NCI-H1436 (cell line): ENCODE measurements around the gene TCF12.

ENCODE experiments used
- DNase-seq: peaks from one replicate; lab custom pipeline; 2025; lab: John Stamatoyannopoulos, UW

Gene TCF12

GRCh38 chr15:57169643-57170042, 251.2 kb downstream of the TCF12 start:
- DNase-seq: no peak

GRCh38 chr15:57171426-57171825, 253.0 kb downstream of the TCF12 start:
- no peak for DNase-seq

GRCh38 chr15:57172925-57173324, 254.5 kb downstream of the TCF12 start:
- no peak for DNase-seq

GRCh38 chr15:57183041-57183440, 264.6 kb downstream of the TCF12 start:
- DNase-seq: no peak

- no peak for DNase-seq
Observed at GRCh38 chr15:57183614-57184344, 265.3 kb downstream of the TCF12 start.

- no peak for DNase-seq
Observed at GRCh38 chr15:57184502-57184901, 266.1 kb downstream of the TCF12 start.

GRCh38 chr15:57185507-57186074, 267.1 kb downstream of the TCF12 start:
- no peak for DNase-seq

- DNase-seq: no peak
Observed at GRCh38 chr15:57189466-57189865, 271.0 kb downstream of the TCF12 start.

GRCh38 chr15:57190208-57190607, 271.8 kb downstream of the TCF12 start:
- no peak for DNase-seq

- no peak for DNase-seq
Observed at GRCh38 chr15:57193161-57193560, 274.7 kb downstream of the TCF12 start.

- DNase-seq: no peak
Observed at GRCh38 chr15:57195326-57195725, 276.9 kb downstream of the TCF12 start.

GRCh38 chr15:57196865-57197264, 278.4 kb downstream of the TCF12 start:
- DNase-seq: peak; percentile 20

GRCh38 chr15:57198131-57198530, 279.7 kb downstream of the TCF12 start:
- no peak for DNase-seq

GRCh38 chr15:57198654-57199291, 280.3 kb downstream of the TCF12 start:
- DNase-seq: peak; percentile 63

- DNase-seq: no peak
Observed at GRCh38 chr15:57201578-57201977, 283.1 kb downstream of the TCF12 start.

GRCh38 chr15:57203906-57204305, 285.5 kb downstream of the TCF12 start:
- DNase-seq: no peak

GRCh38 chr15:57205027-57205855, 286.8 kb downstream of the TCF12 start:
- DNase-seq: no peak

GRCh38 chr15:57205996-57206395, 287.6 kb downstream of the TCF12 start:
- DNase-seq: peak; percentile 47

- peak; percentile 50 for DNase-seq
Observed at GRCh38 chr15:57213862-57214261, 295.4 kb downstream of the TCF12 start.

- no peak for DNase-seq
Observed at GRCh38 chr15:57215326-57215725, 296.9 kb downstream of the TCF12 start.

- no peak for DNase-seq
Observed at GRCh38 chr15:57215881-57216280, 297.4 kb downstream of the TCF12 start.

- no peak for DNase-seq
Observed at GRCh38 chr15:57216288-57216687, 297.8 kb downstream of the TCF12 start.
